DOHH2 (cell line): Measurements from ENCODE around the gene KCTD16.

Source experiments
- EZH2phosphoT487 ChIP-seq: fragments of 200-600 bp; sonication (generic); IDR thresholded peaks from 2 replicates; pipeline ENCODE4 v1.6.1; 2017; ENCODE audit warnings: borderline replicate concordance, mild to moderate bottlenecking, antibody characterized with exemption, low read length, moderate library complexity, mixed read lengths
- TF ChIP-seq, protein P1 (sequence below): fragments of 200-600 bp; sonication (generic); IDR thresholded peaks from one replicate; pipeline ENCODE4 v1.5.1; 2014; ENCODE audit warnings: antibody characterized with exemption, mild to moderate bottlenecking, low read depth, low read length; ENCODE audit not compliant: poor library complexity, severe bottlenecking

DNA sequence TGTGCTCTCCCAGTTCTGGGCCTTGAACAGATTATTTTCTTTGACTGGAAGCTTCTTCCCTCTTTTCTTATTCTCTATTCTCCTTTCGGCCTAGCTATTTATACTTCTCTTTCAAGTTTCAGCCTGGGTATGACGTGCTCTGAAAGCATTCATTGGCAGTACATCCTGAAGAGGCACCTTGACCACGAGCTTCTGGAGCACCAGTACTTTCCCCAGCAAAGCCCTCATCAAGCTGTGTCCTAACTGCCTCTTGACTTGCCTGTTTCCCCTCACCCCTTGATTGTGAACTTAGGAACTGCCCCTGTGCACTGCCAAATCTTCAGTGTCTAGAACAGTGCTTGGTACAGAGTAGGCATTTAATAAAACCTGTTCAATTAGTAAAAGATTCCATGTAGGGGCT lies 154.9 kb downstream of the KCTD16 start:
- TF ChIP-seq, protein P1, sequence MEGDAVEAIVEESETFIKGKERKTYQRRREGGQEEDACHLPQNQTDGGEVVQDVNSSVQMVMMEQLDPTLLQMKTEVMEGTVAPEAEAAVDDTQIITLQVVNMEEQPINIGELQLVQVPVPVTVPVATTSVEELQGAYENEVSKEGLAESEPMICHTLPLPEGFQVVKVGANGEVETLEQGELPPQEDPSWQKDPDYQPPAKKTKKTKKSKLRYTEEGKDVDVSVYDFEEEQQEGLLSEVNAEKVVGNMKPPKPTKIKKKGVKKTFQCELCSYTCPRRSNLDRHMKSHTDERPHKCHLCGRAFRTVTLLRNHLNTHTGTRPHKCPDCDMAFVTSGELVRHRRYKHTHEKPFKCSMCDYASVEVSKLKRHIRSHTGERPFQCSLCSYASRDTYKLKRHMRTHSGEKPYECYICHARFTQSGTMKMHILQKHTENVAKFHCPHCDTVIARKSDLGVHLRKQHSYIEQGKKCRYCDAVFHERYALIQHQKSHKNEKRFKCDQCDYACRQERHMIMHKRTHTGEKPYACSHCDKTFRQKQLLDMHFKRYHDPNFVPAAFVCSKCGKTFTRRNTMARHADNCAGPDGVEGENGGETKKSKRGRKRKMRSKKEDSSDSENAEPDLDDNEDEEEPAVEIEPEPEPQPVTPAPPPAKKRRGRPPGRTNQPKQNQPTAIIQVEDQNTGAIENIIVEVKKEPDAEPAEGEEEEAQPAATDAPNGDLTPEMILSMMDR: no peak
- TF ChIP-seq EZH2phosphoT487: no peak
